IPS DF 4.7 (cell line): ENCODE measurements around the gene NOL3.

Source experiments
- DNase-seq: peaks from one replicate; pipeline ENCODE4 v3.0.0-alpha.2; 2013; ENCODE audit warnings: low spot score; ENCODE audit errors: extremely low read depth

Gene NOL3

DNA sequence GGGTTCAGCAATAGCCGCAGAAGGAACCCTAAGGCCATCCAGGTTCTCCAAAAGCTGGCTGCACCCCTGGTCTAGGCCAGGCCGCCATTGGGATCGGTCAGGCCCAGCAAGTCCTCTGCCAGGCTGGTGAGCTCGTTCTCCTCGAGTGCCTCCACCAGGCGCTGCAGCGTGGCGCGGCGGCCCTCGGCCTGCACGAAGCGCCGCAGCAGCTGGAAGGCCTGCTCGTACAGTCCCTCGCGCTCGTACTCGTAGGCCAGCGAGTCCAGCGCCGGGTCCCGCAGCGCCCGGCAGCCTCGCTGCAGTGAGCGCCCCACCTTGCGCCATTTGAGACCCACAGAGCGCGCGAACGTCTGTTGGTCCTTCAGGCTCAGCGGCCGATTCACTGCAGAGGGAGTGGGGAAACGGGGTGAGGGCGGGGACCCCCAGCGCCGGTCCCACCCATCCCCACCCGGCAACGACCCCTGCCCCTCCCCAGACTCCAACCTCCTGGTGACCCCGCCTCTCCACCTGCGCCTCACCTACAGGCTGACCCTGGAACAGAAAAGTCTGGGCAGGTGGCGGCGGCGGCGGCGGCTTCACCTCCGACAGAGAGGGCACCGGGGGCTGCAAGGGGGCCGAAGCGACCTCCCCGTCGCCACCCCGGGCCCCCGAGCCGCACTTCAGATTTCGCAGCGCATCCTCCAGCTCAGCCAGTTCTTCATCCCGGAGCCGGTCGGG, 15.6 kb upstream of the NOL3 start:
- no peak for DNase-seq

GRCh38 chr16:67155295-67156142, 14.8 kb upstream of the NOL3 start:
- no peak for DNase-seq

- no peak for DNase-seq
These were observed 14.0 kb upstream of the NOL3 start for GRCh38 chr16:67156143-67156844.

DNA sequence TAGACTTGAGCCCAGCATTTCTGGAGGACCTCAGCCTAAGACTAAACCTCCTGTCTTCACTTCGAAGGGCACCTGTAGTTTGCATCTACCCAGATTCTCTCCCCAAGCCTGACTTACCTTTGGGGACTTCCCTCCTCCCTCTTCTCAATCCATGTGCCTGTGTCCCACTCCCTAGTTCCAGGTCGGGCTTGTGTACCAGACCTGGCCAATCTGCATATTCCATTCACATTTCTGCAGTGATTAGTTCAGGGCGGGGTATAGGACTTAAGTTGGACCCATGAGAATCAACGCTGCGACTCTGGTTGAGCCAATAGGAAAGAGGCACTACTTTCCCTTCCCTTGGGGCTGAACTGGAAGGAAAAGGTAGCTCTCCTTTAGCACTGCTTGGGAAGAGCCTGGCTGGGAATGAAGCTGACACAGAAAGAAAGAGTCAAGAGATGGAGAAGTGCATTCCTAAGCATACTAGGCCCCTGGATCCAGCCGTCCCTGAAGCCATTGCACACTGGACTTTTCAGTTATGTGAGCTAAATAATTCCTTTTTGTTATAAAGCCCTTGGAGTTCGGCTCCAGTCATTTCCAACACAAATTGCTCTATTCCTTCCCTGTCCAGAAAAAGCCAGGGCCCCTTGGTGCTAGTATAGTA, 13.1 kb upstream of the NOL3 start:
- DNase-seq = no peak

- DNase-seq = no peak
These were observed 12.3 kb upstream of the NOL3 start for GRCh38 chr16:67157892-67158635.

GRCh38 chr16:67158637-67159600, 11.4 kb upstream of the NOL3 start:
- DNase-seq = no peak

- DNase-seq = no peak
These were observed 8.7 kb upstream of the NOL3 start for GRCh38 chr16:67161595-67162058.

- DNase-seq = no peak
These were observed 7.7 kb upstream of the NOL3 start for GRCh38 chr16:67162506-67163163.

DNA sequence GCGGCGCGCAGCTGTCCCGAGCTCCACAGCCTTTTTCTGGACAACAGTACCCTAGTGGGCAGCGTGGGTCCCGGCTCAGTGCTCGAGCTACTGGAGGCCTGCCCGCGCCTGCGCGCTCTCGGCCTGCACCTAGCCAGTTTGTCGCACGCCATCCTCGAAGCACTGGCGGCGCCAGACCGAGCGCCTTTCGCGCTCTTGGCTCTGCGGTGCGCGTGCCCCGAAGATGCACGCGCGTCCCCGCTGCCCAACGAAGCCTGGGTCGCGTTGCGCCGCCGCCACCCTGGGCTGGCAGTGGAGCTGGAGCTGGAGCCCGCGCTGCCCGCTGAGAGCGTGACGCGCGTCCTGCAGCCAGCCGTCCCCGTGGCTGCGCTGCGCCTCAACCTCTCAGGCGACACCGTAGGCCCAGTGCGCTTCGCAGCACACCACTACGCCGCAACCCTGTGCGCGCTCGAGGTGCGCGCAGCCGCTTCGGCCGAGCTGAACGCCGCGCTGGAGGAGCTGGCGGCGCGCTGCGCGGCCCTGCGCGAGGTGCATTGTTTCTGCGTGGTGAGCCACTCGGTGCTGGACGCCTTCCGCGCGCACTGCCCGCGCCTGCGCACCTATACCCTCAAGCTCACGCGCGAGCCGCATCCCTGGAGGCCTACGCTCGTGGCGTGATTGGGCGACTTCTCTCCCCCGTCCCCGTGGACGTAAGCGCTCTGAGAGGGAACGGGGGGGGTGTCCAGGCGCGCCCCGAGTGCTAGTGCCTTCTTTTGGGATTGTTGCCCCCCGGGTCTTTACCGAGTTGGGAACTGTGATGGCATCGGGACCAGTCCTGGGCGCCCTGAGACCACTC, 7.0 kb upstream of the NOL3 start:
- DNase-seq = no peak

DNA sequence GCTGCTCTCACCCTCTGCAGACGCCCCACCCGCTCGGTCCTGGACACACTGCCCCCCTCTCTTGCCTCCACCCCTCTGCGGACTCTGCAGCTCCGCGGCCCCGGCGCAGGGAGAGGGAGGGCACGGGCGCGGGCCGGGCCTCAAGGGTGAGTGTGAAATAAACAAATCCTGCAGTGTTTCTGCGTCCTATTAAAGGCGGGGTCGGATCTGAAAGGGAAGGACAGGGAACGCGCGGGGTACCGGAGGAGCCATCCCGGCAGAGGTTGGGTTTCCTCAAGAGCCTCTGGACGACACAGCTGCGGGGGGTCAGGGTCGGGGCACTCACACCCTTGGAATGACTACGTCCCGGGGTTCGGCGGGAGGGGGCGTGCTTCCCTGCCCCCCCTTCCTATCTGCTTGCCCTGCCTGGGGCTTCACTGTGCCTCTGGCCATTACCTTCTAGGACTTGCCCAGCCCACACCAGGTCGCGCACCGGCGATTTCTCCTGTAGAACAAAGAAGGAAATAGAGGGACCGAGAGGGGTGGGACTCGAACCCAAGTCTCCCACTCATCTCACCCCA, 6.3 kb upstream of the NOL3 start:
- no peak for DNase-seq

DNA sequence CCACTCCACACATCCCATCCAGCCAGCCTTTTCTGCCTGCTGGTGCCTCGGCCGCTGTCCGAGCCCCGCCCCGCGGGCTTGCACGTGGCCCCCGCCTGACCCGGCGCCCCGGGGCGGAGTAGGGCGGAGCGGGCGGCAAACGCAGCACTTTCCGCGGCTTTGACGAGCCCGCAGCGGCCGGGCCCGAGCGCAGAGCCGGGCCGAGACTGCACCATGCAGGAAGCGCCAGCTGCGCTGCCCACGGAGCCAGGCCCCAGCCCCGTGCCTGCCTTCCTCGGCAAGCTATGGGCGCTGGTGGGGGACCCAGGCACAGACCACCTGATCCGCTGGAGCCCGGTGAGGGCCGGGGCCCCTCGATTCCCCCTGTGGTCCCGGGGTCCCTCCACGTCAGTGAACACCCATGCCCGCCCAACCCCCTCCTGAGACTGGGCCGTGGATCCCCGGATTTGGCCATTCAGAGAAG, 5.7 kb upstream of the NOL3 start, which contains the start of gene HSF4:
TSS of gene HSF4 (plus strand) at position 147 of the 463 bp plus-strand sequence. CDS start at position 214, 67 bp downstream.
- no peak for DNase-seq

DNA sequence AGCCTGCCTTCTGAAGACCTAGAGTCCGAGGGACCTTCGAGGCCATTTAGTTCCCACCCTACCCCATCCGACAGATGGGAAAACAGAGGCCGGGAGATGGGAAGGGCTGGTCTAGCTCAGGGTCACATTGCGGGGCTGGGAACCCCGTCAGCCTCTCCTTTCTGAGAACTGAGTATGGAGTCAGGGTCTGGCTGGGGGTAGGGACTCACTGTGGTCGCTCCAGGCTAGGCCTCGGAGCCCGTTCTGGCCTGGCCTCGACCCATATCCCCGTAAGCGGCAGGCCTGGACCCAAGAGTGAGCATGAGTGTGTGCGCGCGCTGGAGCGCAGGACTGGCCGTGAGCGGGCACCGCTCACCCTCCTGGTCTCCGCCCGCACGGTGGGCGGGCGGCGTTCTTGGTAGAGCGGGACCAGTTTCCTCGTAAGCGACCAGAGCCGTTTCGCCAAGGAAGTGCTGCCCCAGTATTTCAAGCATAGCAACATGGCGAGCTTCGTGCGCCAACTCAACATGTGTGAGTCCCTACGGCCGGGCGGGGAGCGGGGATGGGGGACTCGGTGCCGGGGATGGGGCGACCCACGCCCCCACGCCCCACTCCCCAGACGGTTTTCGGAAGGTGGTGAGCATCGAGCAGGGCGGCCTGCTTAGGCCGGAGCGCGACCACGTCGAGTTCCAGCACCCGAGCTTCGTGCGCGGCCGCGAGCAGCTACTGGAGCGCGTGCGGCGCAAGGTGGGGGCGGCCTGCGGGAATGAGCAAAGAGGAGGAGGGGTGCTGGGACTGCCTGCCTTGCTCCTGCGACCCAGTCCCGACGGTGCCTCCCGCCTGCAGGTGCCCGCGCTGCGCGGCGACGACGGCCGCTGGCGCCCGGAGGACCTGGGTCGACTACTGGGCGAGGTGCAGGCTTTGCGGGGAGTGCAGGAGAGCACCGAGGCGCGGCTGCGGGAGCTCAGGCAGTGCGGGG, 4.9 kb upstream of the NOL3 start:
- DNase-seq = no peak

DNA sequence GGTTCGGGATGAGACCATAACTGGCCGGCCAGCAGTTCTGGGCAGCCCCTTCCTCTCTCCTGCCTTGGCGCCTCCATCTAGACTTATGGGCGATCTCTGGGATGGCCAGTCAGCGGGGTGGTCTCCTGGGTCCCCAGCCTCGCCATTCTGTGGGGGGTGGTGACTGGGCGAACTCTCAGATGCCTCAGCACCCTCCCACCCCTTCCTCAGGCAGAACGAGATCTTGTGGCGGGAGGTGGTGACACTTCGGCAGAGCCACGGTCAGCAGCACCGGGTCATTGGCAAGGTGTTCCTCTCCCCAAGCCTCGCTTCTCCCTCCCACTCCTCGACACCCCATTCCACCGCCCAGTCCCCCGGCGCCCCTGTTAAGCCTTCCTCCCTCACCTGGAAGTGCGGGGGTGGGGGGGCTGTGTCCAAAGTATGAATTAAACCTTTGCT, 4.2 kb upstream of the NOL3 start:
- DNase-seq = no peak

GRCh38 chr16:67166598-67167168, 3.7 kb upstream of the NOL3 start:
- DNase-seq = no peak

DNA sequence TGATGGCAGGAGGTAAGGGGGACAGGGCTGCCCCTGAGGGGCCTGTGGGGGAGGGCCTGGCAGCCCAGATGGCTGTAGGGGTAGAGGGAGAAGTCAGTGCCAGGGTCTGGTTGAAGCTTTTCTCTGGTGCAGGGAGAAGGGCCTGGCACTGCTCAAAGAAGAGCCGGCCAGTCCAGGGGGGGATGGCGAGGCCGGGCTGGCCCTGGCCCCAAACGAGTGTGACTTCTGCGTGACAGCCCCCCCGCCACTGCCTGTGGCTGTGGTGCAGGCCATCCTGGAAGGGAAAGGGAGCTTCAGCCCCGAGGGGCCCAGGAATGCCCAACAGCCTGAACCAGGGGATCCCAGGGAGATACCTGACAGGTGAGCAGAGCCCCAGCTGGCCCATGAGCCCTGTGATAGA, 2.8 kb upstream of the NOL3 start:
- no peak for DNase-seq

DNA sequence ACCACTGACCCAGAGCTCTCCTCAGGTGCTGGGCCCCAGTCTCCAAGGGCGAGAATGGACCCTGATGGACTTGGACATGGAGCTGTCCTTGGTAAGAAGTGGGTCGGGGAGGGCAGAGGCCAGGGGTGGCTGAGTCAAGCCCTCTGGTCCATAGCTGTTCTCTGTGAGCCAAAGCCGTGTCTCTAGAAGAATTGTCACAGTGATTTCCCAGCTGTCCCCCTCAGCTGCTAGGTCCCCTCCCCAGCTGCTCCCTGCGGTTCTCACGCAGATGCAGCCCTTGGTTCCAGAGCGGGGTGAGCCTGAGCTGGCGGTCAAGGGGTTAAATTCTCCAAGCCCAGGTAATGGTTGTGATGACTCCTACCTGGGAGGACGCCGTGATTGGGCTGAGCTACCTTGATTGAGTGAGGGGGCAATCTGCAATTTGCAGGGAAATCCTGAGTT, 1.3 kb upstream of the NOL3 start:
- DNase-seq = no peak
